NCI-H748 treated with DMSO at 0.1 percent for 48 hours (cell line): ENCODE measurements around the gene KDELR1.

Experiments
- DNase-seq: peaks from one replicate; lab custom pipeline; 2025; lab: John Stamatoyannopoulos, UW

KDELR1 gene

GRCh38 chr19:48342414-48342738, 49.0 kb downstream of the KDELR1 start:
- DNase-seq: no peak

GRCh38 chr19:48341515-48342413, 49.6 kb downstream of the KDELR1 start:
- no peak for DNase-seq

- DNase-seq: no peak
These were observed 50.4 kb downstream of the KDELR1 start for GRCh38 chr19:48340995-48341394.

GRCh38 chr19:48338802-48339503, 52.4 kb downstream of the KDELR1 start:
- DNase-seq: no peak

GRCh38 chr19:48338253-48338755, 53.0 kb downstream of the KDELR1 start:
- DNase-seq: no peak

- peak; percentile 77 for DNase-seq
These were observed 57.6 kb downstream of the KDELR1 start for GRCh38 chr19:48333467-48334384.

- peak; percentile 100 for DNase-seq
These were observed 58.5 kb downstream of the KDELR1 start for GRCh38 chr19:48332662-48333466.
